Nephron progenitor cell (in vitro differentiated cells): Measurements from ENCODE around the gene DYRK1A.
A peak's percentile ranks its signal among the peaks of the same experiment; 100 is the strongest.

Experiments
- DNase-seq: peaks from one replicate; pipeline ENCODE4 v3.0.0; 2021
- H3K27ac Mint-ChIP-seq: 2 replicates; pipeline ENCODE4 v1.8.0; 2021; ENCODE audit warnings: mild to moderate bottlenecking, moderate library complexity, mixed read lengths
- H3K27me3 Mint-ChIP-seq: 2 replicates; pipeline ENCODE4 v1.8.0; 2021; ENCODE audit warnings: mild to moderate bottlenecking, low read depth, mixed read lengths; ENCODE audit not compliant: poor library complexity
- H3K36me3 Mint-ChIP-seq: 2 replicates; pipeline ENCODE4 v1.8.0; 2021; ENCODE audit warnings: low read depth, mixed read lengths
- H3K4me1 Mint-ChIP-seq: 2 replicates; pipeline ENCODE4 v1.8.0; 2021; ENCODE audit warnings: mixed read lengths
- H3K4me3 Mint-ChIP-seq: 2 replicates; pipeline ENCODE4 v1.8.0; 2021; ENCODE audit warnings: mild to moderate bottlenecking, moderate library complexity, mixed read lengths
- H3K9me3 Mint-ChIP-seq: 2 replicates; pipeline ENCODE4 v1.8.0; 2021; ENCODE audit warnings: mild to moderate bottlenecking, moderate library complexity, mixed read lengths
- TF ChIP-seq, protein P1 (sequence below): fragments of 200-600 bp; sonication (generic); IDR thresholded peaks from 2 replicates; pipeline ENCODE4 v1.5.0; 2021; ENCODE audit warnings: antibody characterized with exemption

The DYRK1A gene

DNA sequence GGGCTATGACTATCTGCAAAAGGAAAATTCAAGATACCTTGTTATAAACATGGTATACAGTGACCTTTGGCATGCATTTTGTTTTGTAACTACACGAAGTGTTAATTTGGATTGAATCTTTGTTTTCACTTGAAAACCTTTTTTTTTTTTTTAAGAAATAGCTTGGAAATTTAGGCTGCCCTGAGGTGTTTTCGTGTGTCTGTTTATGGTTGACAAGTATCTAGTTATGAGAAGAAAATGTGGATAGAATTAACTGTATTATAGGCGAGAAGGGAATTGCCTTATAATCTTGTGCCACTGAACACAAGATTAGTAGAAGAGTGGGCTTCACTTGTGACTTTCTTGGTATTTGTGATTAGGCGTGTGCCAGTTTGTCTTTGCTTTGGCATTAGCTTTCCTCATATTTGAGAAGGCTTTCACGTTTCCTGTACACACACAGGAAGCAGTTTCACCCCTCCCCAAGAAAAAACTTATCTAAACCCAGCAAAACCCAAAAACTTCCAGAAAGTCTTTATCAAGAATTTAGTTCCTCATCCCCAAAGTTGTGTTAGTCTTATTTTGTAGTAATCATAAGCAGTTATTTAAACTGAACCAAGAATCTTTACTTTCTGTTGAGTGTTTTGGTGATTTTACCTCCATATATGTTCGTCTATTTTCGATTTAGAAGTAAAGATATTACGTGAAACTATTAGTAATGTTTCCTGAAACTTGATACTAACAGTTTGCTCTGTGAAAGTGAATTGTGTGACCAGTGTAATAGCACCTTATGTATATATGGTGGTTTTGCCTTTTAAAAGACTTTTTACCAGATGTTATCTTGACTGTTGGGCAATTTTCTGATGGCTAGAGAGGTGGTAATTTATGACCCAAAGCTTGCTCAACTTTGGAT is 3.8 kb downstream of the DYRK1A start:
- Mint-ChIP-seq H3K27me3 (peaks cover 3% of the 10 kb centered on the region), H3K27ac (peak overlapping the region; percentile 26), H3K36me3 (peaks cover 36% of the 10 kb centered on the region), H3K4me1 (peaks cover 58% of the 10 kb centered on the region), H3K4me3 (peak overlapping the region; percentile 90), H3K9me3 (peaks cover 10% of the 10 kb centered on the region)
- TF ChIP-seq, protein P1, sequence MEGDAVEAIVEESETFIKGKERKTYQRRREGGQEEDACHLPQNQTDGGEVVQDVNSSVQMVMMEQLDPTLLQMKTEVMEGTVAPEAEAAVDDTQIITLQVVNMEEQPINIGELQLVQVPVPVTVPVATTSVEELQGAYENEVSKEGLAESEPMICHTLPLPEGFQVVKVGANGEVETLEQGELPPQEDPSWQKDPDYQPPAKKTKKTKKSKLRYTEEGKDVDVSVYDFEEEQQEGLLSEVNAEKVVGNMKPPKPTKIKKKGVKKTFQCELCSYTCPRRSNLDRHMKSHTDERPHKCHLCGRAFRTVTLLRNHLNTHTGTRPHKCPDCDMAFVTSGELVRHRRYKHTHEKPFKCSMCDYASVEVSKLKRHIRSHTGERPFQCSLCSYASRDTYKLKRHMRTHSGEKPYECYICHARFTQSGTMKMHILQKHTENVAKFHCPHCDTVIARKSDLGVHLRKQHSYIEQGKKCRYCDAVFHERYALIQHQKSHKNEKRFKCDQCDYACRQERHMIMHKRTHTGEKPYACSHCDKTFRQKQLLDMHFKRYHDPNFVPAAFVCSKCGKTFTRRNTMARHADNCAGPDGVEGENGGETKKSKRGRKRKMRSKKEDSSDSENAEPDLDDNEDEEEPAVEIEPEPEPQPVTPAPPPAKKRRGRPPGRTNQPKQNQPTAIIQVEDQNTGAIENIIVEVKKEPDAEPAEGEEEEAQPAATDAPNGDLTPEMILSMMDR, result no peak
- DNase-seq, result no peak

DNA sequence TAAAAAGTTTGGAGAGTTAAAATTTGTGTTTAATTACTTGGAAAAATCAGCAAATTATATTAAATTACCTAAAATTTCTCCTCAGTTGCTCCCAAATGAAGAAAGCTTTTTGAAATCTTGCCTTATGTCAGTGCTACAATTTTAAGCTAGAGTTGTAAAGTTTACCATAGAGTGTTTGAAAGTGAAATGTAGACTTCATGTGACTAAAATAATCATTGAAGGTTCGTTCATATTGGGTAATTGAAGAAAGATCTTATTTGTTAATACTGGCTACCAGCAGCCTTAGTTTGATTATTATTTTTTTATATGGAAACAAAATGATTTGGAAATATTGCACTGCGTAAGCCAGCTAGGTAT is 4.4 kb downstream of the DYRK1A start:
- peaks cover 61% of the 10 kb centered on the region for H3K4me1 Mint-ChIP-seq

GRCh38 chr21:37372127-37372731 is 5.7 kb downstream of the DYRK1A start:
- H3K4me1 Mint-ChIP-seq, result peaks cover 62% of the 10 kb centered on the region
- TF ChIP-seq, protein P1, result no peak
- H3K36me3 Mint-ChIP-seq, result peaks cover 44% of the 10 kb centered on the region
- no peak overlapping the region for H3K4me3 Mint-ChIP-seq
- no peak for DNase-seq
- peaks cover 3% of the 10 kb centered on the region for H3K27me3 Mint-ChIP-seq
- H3K27ac Mint-ChIP-seq, result no peak overlapping the region
- H3K9me3 Mint-ChIP-seq, result peaks cover 18% of the 10 kb centered on the region

More for the DNA sequence above, 4.4 kb downstream of the DYRK1A start:
- peaks cover 3% of the 10 kb centered on the region for H3K27me3 Mint-ChIP-seq
- DNase-seq, result no peak
- peaks cover 14% of the 10 kb centered on the region for H3K9me3 Mint-ChIP-seq
- H3K27ac Mint-ChIP-seq, result no peak overlapping the region
- no peak overlapping the region for H3K4me3 Mint-ChIP-seq
- H3K36me3 Mint-ChIP-seq, result peaks cover 41% of the 10 kb centered on the region
- TF ChIP-seq, protein P1, result no peak

DNA sequence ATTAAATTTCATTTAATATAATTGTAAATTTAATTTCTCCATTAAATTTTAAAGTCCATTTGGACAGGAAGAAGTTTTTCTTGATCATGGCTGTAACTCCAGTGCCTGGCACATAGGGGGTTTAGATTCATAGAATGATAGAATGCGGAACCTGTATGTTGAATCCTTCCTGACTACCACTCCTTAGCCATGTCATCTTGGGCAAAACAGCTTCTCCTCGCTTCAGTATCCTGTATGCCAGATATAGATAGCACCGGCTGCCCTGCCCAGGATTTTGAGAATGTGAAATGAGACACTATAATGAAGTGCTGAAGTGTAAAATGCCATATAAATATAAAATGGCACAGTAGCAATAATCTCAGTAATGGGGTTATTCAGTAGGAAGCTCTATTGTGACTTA is 6.4 kb downstream of the DYRK1A start:
- H3K9me3 Mint-ChIP-seq, result peaks cover 18% of the 10 kb centered on the region
- no peak for DNase-seq
- TF ChIP-seq, protein P1, result no peak
- H3K27me3 Mint-ChIP-seq, result peaks cover 3% of the 10 kb centered on the region
- peaks cover 50% of the 10 kb centered on the region for H3K36me3 Mint-ChIP-seq
- peaks cover 62% of the 10 kb centered on the region for H3K4me1 Mint-ChIP-seq
- no peak overlapping the region for H3K4me3 Mint-ChIP-seq
- no peak overlapping the region for H3K27ac Mint-ChIP-seq

- H3K27ac Mint-ChIP-seq, result no peak overlapping the region
Measured at GRCh38 chr21:37373539-37373938, 7.0 kb downstream of the DYRK1A start.

More at GRCh38 chr21:37373539-37373938, 7.0 kb downstream of the DYRK1A start:
- Mint-ChIP-seq H3K9me3 (peaks cover 19% of the 10 kb centered on the region), H3K36me3 (peaks cover 51% of the 10 kb centered on the region), H3K4me1 (peaks cover 61% of the 10 kb centered on the region), H3K4me3 (no peak overlapping the region), H3K27me3 (no peaks in the 10 kb centered on the region)
- TF ChIP-seq, protein P1, result no peak
- no peak for DNase-seq
